ENCODE measurements around the gene NDEL1.
A peak's percentile ranks its signal among the peaks of the same experiment; 100 is the strongest.
"Not testable (repeated sequence)": the region's sequence is repeated elsewhere in the genome, so short reads cannot be mapped to it uniquely, and the experiment has no call there.

The NDEL1 gene

DNA sequence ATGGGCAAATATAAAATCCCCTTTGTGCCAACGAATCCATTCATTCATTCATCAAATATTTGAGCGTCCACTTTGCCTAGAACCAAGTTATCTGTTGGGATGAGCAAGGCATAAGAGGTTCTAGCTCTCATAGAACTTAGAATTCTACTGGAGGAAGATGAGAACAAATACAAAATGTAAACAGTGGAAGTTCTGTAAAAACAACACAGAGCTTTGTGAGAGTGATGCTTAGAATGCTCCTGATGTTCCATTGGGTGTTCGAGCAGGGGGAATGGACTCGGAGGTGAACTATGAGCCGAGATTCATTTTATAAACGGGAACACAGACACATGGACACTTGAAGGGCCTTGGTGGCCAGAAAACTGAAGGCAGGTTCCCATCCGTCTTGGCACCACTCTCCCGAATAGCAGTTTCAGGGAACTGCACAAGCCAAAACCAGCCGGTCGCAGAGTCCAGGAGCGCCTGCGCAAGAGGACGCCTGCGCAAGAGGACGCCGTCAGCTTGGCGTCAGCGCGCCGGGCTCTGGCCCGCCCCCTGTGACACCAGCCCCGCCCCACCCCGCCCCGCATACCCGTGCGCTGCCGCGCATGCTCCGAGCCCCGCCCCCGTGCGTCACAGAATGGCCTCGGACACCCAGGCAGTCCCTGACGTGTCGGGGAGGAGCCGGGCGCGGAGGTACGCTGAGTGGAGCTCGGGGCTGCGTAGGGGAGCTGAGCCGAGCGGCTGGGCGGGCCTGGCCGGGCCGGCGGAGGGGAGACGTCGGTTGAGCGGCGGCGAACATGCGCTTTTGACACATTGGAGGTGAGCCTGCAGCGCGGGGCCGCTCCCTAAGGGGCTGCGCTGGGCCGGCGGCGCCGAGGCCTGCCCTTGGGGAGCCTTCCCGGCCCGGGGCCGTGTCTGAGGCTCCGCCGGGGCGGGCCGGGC lies at the start of gene NDEL1:
TSS of gene NDEL1 (plus strand) at position 640 of the 924 bp plus-strand sequence. CDS start 8,388 bp downstream, outside the sequence.
- DNase-seq (ENCODE audit: low read depth, low spot score), result peak; percentile 95

GRCh38 chr17:8386841-8387240 lies 48.8 kb upstream of the NDEL1 start:
- DNase-seq (ENCODE audit: low read depth, low spot score), result no peak

DNA sequence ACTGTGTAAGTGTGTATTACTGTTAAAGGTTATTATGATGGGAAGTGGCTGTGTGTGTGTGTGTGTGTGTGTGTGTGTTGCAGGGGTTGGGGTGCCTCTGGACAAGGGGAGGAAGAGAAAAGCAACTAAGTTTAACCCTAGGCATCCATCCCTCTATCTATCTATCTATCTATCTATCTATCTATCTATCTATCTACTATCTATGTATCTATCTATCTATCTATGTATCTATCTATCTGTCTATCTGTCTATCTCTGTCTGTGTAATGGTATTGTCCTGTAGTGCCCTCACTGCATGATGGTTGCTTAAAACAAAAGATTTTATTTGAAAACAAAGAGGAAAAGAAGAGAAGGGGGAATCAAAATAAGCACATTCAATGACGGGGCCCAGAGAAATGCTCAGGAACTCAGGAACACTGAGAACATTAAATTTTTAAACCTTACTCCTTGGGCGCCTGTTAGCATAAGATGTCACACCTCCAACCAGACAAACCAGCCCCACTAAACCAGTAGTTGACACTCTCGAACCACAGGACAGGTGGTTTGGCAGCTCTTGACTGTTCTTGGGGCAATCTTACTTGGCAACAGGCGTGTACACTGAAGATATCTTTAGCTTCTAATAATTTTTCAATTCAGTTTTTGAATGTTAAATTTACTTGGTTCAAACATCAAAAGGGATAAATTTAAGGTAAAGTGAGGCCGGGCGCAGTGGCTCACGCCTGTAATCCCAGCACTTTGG lies 47.6 kb upstream of the NDEL1 start:
- no peak for DNase-seq (ENCODE audit: low read depth, low spot score)

DNA sequence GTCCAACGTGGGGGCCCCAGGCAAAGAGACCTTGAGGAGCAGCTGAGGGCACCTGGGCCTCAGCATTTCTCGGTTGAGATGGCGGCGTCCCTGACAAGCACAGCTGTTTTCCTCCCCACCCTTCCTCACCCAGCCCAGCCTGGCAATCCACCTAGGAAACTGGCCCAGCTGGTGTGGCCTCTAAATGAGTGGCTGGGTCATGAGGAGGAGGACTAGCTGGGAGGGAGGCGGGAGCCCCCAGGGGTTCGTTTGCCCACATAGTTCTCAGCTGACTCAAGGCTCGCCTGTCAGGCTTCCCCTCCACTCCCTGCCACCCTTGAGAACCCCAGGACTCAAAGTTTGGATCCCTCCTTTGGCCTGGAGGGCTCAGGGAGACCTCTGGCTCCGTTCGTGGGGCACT lies 44.0 kb upstream of the NDEL1 start:
- no peak for DNase-seq (ENCODE audit: low read depth, low spot score)

DNA sequence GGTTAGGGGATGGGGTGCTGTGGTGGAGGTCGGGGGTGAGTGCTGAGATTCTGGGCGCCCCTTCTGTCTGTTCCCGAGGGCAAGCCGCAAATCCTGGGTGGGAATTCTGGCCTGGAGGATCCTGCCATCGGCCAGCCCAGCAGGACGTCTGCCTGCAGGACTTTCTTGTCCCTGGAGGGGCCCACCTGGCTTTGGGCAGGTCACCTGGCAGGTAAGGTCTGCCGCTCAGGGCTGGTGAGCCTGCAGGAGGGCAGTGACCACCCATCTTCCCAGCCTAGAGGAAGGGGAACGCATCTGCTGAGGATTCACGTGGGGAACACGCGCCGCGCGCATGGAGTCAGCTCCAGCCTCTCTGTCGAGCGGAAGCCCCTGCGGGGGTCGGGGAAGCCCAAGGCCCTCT lies 43.4 kb upstream of the NDEL1 start:
- DNase-seq (ENCODE audit: low read depth, low spot score), result no peak

DNA sequence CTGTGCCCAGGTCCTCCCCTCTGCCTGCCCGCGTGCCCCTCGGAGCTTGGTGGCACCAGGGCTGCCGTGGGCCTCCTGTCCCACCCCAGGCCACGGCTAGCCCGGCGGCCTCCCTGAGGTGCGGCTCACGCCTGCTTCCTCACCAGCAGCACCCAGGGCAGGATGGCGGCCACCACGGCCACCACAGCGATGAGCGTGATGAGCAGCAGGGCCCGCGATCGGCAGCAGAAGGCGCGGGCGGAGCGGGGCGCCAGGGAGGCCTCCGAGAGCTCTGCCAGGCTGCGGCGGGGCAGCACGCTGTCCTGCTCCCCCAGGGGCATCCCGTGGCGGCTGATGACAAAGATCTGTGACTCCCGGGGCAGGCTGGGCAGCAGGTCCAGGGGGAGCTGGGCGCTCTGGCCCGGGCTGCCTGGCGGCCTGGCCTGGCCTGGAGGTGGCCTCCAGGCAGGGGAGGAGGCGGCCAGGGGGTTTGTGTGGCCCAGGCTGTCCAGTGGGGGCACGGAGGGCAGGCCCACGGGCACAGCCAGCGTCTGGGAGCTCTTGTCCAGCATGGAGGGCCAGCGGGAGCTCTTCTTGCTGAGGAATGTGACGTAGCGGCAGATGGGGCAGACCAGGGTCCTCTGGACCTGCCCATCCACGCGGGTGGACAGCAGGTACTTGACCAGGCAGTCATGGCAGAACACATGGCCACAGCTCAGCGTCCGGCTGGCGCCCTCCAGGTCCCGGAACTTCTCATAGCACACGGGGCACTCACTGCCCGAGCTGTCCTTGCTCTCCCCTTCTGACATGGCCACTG lies 42.8 kb upstream of the NDEL1 start:
- no peak for DNase-seq (ENCODE audit: low read depth, low spot score)

- no peak for DNase-seq (ENCODE audit: low read depth, low spot score)
Observed at GRCh38 chr17:8393470-8394231, 42.0 kb upstream of the NDEL1 start.

DNA sequence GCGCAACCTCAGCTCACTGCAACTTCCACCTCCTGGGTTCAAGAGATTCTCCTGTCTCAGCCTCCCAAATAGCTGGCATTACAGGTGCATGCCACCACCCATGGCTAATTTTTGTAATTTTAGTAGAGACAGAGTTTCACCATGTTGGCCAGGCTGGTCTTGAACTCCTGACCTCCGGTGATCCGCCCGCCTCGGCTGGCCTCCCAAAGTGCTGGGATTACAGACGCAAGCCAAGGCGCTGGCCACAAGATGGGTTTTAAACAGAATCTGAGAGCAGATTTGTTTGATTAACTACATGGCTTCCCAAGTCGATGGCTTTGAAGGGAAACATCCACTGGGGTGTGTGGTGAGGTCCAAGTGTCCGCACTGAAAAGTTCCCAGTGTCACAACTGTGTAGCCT lies 41.2 kb upstream of the NDEL1 start:
- DNase-seq (ENCODE audit: low read depth, low spot score), result not testable (repeated sequence)

DNA sequence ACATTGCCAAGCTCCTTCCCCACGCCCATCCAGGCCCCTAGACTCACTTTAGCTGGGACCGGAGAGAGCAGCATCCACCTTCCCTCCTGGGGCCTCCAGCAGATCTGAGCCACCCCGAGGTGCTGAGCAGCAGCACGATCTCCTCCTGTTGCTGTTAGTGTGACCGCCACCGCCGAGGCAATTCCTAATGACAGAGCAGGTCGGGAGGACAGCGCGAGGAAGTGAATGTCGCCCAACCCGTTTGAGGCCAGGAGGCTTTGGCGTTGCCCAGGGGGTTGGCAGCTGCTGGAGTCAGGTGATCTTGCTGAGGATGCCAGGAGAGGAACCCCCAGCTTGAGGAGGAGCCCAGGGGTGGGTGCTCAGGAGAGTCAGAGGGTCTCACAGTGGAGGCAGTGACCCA lies 38.0 kb upstream of the NDEL1 start, which contains the start of gene RNF222:
TSS of gene RNF222 (minus strand) at position 192 of the 400 bp plus-strand sequence. CDS start 4,366 bp downstream, outside the sequence.
- DNase-seq (ENCODE audit: low read depth, low spot score), result no peak

GRCh38 chr17:8398980-8399379 lies 36.7 kb upstream of the NDEL1 start:
- DNase-seq (ENCODE audit: low read depth, low spot score), result no peak

GRCh38 chr17:8401107-8401506 lies 34.6 kb upstream of the NDEL1 start:
- no peak for DNase-seq (ENCODE audit: low read depth, low spot score)

GRCh38 chr17:8402921-8403536 lies 32.7 kb upstream of the NDEL1 start:
- DNase-seq (ENCODE audit: low read depth, low spot score), result no peak

- no peak for DNase-seq (ENCODE audit: low read depth, low spot score)
Observed at GRCh38 chr17:8405499-8406016, 30.1 kb upstream of the NDEL1 start.

DNA sequence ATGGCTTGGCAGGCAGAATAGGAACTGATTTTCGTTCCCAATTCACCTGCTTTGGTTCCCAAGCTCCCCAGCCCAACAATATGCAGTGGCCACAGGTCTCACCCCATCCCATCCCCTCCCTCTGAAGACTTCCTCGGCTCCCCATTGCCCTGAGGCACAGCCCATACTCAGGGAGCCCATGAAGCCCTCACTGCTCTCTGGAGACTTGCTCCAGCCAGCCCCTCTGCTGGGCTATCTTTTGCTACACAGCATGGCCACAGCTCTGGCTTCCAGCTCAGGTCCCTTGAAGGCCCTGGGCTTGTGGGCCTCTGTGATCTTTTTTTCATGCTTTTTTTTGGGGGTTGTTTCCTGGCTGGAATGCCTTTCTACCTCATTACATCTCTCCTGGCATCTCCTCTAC lies 29.5 kb upstream of the NDEL1 start:
- no peak for DNase-seq (ENCODE audit: low read depth, low spot score)

- DNase-seq (ENCODE audit: low read depth, low spot score), result no peak
Observed at GRCh38 chr17:8408371-8408770, 27.3 kb upstream of the NDEL1 start.

DNA sequence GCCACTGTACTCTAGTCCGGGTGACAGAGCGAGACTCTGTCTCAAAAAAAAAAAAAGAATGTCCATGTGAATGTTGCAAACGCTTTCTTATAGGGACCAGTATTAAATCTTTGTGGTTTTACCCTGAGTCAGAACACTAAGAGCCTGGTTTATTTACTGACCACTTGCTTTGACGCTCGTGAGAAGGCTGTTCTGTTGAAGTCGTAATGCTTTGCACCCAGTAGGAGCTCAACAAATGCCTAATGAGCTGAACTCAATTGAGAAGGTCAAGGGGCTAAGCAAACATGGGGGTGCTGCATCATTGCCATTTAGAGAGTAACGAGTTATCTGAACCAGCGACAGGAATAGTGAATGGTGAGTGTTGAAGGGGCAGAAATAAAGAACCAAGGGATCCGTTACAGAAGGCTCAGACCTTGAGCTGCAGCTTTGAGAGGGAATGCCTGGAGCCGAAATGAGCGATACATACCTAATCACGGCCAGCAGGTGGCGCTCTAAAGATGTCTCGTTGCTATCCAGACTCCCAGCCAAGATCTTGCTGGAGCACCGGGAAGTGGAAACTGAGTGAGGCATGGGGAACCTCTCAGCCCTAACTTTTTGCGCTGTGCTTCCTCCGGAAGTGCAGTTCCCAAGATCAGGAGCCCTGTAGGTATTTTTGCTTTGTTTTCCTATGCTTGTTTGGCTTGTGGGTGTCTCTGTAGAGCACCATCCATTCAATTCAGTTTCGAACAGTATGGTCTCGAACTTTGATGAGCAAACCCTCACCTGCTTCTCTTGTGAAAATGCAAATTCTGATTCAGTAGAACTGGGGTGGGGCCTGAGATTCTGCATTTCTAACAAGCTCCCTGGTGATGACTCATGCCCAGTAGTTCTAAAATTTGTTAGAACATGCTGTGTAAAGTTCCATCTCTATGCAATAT lies 25.5 kb upstream of the NDEL1 start:
- peak; percentile 70 for DNase-seq (ENCODE audit: low read depth, low spot score)

DNA sequence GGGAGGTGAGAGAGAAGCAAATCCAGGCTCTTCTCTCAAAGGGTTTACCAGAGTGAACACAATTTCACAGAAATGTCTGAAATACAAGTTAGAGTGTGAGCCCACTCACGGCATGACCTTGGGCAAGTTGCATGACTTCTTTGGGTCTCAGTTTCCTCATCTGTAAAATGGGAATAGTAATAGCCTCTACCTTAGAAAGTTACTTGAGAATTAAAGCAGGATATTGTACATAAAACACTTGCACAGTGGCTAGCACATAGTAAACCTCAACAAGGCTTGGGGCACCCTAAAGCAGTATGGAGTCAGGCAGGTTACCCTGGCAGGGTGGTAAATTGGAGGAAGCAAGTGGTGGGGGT lies 24.8 kb upstream of the NDEL1 start:
- no peak for DNase-seq (ENCODE audit: low read depth, low spot score)

- DNase-seq (ENCODE audit: low read depth, low spot score), result no peak
Observed at GRCh38 chr17:8412089-8412488, 23.6 kb upstream of the NDEL1 start.

- DNase-seq (ENCODE audit: low read depth, low spot score), result no peak
Observed at GRCh38 chr17:8413328-8413727, 22.4 kb upstream of the NDEL1 start.

All from brain pericyte (primary cell).